GM18519 (cell line): ENCODE measurements around the gene KRT222.

Source experiments
- ATAC-seq: cut with Tn5 transposase; IDR thresholded peaks from one replicate; pipeline ENCODE4 v1.9.1; 2021; ENCODE audit warnings: mild to moderate bottlenecking, moderate library complexity; ENCODE audit not compliant: unreplicated experiment, low FRiP score

Gene KRT222

DNA sequence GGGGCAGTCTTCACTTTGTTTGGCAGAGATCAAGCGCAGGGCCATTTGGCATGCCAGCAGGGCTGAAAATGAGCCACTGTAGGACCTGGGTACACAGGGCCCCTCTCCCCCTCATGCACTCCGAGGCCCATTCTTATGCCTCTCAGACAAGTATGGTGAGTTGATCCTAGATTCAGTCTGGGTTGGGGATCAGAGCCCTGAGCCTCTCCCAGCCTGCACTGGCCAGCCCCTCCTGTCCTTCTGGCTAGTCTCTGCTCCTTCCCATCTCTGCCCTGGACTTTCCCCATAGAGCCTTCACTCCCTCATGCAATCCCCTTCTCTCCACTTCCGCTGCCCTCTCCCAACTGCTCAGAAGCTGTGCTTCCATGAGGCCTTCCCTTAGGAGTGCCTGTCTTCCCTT, 48.4 kb downstream of the KRT222 start:
- ATAC-seq: no peak

DNA sequence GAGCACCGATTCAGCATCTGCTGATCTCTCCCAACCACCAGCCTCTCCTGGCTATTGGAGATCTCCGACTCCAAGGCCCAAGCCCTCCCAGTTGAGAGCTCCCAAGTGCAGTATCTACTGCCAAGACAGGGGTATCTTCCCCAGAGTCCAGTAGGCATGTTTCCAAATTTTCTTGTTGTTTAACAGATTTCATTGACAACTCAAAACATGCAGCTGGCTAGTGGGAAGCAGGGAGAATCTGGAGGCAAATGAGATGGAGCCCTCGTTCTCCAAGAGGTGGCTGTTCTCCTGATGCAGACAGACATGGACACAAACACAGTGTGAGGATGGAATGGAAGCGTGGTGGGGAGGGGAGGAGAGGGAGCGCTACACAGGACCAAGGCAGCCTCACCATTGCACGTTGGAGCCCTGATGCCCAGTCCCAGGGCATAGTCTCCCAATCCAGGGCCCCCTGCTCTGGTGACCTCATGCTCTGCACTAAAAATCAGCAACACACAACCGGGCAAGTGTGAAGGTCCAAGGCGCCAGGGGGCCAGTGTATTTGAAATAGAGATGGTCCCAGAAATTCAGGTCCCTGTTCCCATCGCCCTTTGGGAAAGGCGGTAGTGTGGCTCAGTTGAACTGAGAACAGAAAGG, 49.0 kb downstream of the KRT222 start:
- no peak for ATAC-seq

DNA sequence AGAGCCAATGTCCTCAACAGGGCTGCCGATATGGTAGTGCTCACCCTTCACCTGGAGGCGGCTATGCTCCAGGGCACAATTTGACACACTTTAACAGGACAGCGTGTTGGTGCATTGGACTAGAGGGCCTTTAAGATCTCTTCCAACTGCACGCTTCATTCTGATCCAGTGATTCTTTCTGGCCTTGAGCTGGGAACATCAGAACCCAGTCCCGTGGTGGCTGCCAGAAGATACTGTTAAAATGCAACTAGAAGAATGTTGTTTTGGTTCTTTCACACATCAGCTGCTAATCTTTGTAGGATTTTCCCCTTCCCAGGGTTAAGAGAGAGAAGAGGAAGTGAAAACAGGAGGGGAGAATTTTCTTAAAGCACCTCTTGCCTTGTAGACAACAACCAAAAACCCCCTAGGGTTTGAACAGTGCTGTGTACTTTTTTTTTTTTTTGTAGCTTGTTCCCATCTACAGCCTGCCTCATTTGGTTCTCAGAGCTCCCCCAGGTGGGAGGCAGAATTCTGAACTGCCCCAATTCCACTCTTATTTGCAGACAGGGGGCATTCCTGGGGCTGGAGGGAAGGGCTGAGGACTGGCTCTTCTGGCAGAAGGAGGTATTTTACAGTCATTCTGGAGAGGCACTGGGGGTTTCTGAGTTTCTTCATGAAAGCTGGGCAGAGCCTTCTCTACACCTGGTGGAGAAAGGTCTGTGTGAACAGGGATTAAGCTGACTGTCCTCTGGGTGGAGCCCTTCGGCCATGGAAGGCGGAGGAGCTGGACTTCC, 49.7 kb downstream of the KRT222 start:
- ATAC-seq: peak; percentile 60

DNA sequence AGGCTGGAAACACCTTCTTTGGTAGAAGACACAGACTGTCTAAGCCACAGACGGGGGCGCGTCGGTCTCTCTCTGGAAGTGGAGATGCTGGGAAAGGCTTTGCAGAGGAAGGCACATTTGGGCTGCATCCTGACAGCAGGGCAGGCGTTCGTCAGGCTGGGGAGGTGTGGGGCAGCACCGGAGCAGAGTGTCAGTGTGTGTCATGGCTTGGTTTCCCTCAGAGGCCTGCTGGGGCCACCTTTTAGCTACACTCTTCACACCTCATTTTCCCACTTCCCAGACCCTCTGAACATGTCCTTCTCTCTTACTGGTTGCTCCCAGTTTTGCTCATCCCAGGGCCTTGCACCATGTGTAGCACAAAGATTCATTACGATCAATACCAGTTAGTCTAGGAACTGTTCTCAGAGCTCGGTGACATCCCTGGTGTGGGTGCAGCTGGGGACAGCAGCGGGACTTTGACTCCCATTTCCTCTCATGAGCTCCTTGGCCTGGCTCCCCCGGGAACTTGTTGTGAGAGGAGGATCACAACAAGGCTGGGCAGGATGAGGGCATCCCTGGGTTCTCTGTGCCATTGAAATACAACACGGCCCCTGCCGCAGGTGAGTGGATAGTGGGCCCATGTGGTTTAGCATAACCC, 50.4 kb downstream of the KRT222 start:
- peak; percentile 3 for ATAC-seq

DNA sequence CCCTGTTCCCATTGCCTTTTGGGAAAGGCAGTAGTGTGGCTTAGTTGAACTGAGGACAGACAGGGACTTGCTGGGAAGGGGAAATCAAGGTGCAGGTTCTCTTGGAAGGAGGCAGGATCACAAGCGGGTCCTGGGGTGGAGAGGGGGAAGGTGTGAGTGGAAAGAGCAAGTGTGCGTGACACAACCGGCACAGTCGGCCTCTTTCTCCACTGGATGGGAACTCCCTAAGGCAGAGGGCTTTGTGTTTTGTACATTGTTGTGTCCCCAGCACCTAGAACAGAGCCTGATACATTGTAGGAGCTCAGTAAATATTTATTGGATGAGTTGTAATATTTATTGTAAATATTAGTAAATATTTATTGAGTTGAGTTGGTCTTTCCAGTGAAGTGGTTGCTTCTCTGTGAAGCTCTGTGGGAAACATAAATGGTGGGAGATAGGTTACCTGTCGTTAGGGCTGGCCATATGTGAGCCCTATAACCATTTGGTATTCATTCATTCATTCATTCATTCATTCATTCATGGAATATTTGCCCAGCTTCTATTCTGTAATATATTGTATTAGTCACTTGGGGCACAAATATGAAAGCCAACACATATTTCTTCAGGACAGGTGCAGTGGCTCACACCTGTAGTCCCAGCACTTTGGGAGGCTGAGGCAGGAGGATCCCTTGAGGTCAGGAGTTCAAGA, 51.4 kb downstream of the KRT222 start:
- ATAC-seq: no peak

DNA sequence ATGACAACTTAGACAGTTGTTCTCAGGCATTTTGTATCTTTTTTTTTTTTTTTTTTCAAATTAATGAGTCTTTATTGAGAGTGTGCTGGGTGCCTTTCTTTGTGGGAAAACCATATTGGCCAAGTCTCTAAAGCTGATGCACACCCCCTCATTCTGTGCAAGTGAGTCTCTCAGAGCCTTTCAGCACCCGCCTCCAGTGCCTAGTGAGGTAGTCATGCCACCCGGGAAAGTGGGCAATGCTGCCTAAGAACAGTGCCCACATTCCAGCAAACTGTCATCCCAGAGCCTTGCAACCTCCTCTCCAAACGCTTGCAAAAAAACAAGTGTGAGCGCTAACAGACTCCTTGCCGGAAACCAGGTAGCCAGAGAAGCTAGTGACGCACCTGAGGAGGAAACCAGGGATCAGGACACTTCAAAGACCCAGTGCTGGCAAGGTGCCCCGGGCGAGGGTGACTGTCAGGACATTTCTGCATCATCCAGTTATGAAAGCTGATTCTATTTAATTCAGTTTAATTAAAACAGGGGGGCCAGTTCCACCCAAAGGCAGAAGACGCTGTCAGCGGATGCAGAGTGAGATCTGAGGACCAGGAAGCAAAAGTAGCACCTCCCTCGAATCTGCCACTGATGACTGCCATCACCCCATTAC, 52.3 kb downstream of the KRT222 start:
- ATAC-seq: no peak

DNA sequence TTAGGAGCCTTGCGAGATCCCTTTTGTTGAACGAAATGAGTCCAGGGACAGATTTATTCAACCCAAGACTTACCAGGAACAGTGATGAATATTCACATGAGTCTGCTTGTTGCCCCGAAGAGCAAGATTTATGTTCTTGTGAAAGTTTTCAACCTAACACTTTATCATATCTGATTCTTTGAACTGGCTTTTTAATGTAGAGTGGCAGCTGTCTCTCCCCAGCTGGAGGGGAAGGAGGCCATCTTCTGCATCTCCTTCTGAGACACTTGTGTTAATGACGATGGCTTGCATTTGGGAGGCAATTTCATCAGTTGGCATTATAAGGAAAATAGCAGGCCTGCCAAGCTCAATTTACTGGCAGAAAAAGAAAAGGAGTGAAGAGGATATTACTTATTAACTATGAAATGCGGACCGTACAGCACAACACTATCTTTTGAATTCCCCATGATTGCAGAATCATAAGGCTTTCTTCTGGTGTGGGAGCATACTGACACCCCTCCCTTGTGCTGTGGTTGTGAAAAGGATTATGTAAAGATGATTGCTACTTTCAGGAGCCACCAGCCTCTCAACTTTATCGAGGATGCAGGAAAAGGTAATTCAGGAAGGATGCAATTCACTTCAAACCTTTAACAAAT, 53.0 kb downstream of the KRT222 start:
- ATAC-seq: no peak

DNA sequence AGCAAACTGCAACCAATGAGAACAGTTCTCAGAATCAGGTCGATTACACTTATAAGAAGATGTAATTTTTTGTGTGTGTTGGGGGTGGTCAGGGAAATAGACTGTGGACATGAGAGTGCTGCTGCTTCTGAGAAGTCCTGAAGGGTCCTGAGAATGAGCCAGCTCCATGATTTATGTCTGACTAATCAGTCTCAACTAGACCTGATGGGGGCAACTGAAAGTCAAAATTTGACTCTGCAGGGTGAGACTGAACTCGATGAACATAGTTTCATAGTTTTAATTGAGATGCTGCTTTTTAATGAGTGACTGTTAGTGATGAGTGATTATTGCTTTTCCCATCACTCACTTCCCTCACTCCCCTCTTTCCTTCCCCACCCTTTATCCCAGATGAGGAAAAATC, 54.6 kb downstream of the KRT222 start:
- ATAC-seq: no peak

DNA sequence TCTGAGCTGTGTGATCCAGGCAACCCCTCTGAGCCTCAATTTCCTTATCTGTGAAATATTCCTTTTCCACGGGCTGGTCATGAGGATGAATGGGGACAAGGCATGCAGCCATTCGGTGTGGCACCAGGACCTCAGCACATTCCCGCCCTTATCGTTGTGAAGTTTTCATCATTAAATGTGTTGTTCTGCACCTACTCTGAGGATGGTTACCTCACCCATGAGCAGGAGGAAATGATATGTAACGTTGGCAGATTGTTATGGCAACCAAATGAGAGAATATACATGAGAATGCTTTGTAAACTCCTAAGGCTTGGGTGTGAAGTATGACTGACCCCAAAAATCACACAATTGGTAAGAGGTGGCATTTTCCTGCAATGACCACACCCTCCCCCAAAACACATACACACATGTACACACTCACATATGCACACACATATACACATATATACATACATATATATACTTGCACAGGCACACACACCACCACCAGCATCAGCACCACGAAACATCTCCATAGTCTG, 56.9 kb downstream of the KRT222 start:
- ATAC-seq: no peak

DNA sequence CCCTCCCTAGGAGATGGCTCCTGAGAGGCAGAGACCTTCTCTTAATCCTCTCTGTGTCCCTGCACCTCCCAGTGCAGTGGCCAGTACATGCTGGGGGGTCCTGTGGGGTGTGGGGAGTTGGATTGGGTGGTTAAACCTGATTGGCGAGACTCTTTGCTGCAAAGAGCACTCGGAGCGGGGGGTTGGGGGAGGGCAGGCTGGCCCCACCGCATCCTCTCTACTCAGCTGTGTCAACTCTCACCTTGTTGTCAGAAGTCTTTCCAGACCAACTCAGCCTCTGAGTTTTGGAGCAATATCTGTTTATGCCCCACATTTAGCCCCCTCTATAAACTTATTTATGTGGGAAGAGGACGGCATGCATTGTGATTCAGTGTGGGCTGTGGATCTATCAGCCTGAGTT, 57.3 kb downstream of the KRT222 start:
- ATAC-seq: no peak

DNA sequence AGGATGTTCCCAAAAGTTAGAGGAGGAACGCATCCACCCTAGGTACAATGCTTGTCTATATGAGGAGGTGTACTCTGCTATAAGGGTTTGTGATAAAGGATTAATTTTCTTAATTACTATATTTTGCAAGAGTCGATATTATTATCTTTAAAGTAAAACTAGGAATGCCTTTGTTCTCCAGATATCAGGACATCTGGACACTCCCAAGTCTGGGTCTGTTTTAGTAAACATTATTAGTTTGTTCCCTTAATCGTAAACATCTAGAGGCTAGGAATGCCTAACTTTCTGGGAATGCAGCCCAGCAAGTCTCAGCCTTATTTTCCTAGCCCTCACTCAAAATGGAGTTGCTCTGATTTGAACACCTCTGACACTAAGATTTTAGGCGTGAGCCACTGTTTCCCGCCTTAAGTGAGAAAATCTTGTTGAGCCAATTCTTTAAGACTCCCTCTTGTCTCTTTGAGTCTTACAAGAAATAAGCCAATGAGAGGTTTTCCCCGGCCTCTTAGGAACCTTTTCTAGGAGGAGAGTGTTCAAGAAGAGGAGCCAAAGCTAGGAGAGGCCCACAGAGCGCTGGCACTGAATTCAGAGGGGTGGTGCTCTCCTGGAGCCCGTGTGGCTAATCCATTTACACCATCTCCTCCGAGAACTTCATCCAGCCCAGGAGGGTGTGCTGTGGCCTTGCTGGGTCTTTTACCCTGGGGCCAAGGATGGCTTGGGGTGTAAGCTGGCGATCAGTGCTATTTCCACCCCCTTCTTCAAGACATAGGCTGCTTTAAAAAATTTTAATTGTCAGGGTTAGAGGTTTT, 58.2 kb downstream of the KRT222 start:
- no peak for ATAC-seq

DNA sequence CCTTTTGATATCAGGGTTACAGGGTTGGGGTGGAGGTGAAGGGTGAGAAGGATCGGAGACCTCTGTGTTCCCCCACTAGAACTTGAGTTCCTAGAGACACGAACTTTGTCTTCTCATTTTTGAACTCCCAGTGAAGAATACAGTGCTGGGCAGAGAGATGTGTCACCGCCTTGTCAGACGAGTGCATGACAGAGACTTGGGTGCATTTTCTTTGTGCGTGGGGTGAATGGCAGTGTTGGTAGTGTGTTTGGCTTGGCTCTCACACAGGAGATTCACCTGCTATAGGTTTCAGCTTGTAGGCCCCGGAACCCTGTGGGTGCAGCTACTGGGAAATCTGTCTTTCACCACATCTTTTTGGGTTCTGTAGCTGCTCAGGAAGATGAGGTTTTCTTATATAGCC, 59.7 kb downstream of the KRT222 start:
- no peak for ATAC-seq
